ENCODE results near the gene PSMA7.

The PSMA7 gene

DNA sequence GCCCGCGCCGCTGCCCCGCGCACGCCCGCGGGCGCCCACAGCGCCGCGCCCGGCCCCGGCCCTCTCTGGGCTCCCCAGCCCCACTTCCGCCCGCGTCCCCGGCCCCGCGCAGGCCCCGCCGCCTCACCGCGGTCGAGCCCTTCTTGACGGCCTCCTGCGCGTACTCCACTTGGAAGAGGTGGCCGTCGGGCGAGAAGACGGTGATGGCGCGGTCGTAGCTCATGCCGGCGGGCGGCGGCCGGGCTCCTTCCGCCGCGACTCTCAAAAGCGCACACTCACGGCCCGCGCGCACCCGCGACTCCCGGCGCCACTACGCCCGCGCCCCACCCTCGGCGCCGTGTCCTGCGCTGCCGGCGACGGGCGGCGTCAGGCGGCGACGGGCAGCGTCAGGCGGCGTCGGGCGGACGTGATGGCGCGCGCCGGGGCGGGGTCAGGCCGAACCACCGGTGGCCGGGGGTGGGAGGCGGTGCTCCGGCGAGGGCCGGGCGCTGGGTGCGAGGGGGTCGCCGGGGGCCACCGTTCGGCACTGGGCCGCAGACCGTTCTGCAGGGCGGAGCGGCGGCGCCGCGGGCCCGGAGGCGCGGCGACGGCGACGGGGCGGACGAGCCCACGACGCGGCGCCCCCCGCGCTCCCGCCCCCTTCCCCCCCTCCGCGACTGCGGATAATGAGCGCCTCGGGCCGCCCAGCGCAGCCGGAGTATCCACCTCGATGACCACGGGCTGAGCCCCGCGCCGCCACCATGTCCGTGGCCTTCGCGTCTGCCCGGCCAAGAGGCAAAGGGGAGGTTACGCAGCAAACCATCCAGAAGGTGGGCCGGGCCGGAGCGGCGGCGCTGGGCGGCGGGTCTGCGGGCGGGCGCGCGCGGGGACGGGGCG lies at the start of gene PSMA7, which contains the start of gene SS18L1:
PSMA7 (minus strand) TSS at position 314 of the 876 bp plus-strand sequence; CDS start at position 223, 91 bp downstream.
SS18L1 (plus strand) TSS at position 689 of the 876 bp plus-strand sequence; CDS start at position 741, 52 bp downstream.
- intact Hi-C loops (cut with DNase I), result loop anchor here (2.0 to 10.0 kb wide), 3 partner anchors 21 to 91 kb away; partner anchors contain the start of genes LSM14B, OSBPL2 and TAF4

GRCh38 chr20:62192635-62193034 lies 49.4 kb upstream of the PSMA7 start:
- intact Hi-C loops (cut with DNase I), result no loop called here

More for the DNA sequence above, at the start of gene PSMA7, which contains the start of gene SS18L1:
- DNase-seq, result peak; percentile 52 to 94 (median 90)

DNA sequence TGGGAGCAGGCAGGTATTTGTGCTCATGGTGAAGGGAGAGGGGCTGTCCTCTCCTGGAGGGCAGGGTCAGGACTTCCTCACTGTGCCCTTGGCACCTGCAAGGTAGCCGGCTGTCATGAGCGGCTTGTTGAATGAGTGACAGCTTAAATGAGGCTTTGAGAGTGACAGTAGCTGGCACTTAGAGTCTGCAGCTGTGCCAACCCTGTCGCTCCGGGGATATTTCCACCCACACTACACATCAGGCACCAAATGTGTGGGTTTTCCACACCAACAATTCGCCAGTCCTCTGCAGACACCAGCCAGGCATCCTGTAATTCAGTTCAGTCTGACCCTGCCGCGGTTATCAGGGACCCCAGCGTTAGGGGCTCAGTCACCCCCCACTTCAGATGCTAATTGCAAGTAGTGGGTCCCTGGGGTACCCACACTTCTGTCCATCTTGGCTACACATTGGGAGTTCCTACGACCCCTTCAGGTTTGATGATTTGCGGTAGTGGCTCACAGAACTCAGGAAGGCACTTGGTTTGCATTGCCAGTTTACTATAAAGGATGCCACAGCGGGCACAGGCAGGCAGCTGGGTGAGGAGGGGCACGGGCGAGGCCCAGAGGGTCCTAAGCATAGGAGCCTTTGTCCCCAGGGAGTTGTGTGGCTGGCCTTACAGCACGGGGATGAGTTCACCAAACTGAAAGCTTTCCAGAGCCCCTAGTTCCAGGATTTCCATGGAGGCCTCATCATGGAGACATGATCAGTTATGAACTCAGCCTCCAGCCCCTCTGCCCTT lies 48.8 kb upstream of the PSMA7 start:
- intact Hi-C loops (cut with DNase I), result no loop called here
- peak in 2 of 42 donors; percentile 8 to 32 for DNase-seq

More at GRCh38 chr20:62192635-62193034, 49.4 kb upstream of the PSMA7 start:
- peak in 1 of 42 donors; percentile 21 for DNase-seq

- no peak for DNase-seq
- intact Hi-C loops (cut with DNase I), result no loop called here
These were observed 47.6 kb upstream of the PSMA7 start for GRCh38 chr20:62190639-62191411.

GRCh38 chr20:62186887-62187866 lies 44.0 kb upstream of the PSMA7 start:
- intact Hi-C loops (cut with DNase I), result loop anchor here (10.0 kb wide), 1 partner anchor 198 kb away; the partner anchor contains the start of gene RPS21
- no peak for DNase-seq

- no peak for DNase-seq
- intact Hi-C loops (cut with DNase I), result loop anchor here (10.0 kb wide), 1 partner anchor 199 kb away; the partner anchor contains the start of gene RPS21
These were observed 42.9 kb upstream of the PSMA7 start for GRCh38 chr20:62186096-62186426.

GRCh38 chr20:62183426-62184142 lies 40.4 kb upstream of the PSMA7 start:
- intact Hi-C loops (cut with DNase I), result loop anchor here (10.0 kb wide), 1 partner anchor 201 kb away; the partner anchor contains the start of gene RPS21
- DNase-seq, result no peak

DNA sequence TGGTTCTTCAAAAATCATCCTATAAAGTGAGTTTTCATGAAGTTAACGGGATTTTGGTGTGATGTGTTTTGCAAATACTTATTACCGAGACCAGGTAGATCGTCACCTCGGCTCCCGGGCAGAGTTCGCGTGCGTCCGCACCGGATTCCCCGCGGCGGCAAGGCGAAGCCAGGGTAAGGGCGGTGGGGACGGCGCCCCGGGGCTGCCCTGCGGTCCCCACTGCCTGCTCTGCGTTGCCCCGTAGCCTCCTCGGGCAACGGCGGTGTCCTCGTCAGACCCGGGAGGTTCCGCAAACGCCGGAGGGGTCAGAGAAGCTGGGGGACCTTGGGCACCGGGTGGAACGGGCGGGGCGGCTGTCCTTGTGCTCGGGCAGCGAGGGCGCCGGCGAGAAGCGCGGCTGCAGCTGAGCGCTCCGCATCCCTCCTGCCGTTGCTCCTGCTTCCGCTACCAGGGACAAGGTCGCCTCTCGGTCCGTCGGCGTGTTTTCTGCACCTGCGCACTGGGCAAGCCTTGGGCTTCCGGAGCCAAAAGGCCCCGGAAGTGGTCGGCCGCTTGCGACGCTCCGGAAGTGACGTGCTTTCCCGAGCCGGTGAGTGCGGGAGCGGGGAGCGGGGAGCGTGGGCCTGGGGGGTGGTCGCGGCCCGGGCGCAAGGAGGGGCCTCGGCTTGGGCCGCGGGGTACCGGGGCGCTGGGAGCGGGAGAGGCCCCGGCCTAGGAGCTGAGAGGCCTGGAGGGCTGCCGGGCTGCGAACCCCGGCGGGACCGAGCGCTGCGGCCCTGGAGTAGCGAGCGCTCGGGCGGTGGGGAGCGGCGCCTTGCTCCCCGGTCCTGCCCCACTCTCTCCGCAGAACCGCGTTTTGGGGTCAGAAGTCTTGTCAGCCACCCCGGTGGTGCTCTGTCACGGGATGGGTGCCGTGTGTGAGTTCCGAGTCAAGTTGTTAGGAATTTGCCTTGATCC lies 39.6 kb upstream of the PSMA7 start, which contains the start of gene MTG2:
MTG2 (plus strand) TSS at position 560 of the 957 bp plus-strand sequence. CDS start 10,393 bp downstream, outside the sequence.
- intact Hi-C loops (cut with DNase I), result loop anchor here (10.0 kb wide), 1 partner anchor 202 kb away; the partner anchor contains the start of gene RPS21
- DNase-seq, result peak; percentile 85 to 98 (median 94)

GRCh38 chr20:62181808-62182207 lies 38.6 kb upstream of the PSMA7 start:
- no peak for DNase-seq
- intact Hi-C loops (cut with DNase I), result loop anchor here (10.0 kb wide), 1 partner anchor 203 kb away; the partner anchor contains the start of gene RPS21

- DNase-seq, result no peak
- intact Hi-C loops (cut with DNase I), result no loop called here
These were observed 35.9 kb upstream of the PSMA7 start for GRCh38 chr20:62179162-62179504.

DNA sequence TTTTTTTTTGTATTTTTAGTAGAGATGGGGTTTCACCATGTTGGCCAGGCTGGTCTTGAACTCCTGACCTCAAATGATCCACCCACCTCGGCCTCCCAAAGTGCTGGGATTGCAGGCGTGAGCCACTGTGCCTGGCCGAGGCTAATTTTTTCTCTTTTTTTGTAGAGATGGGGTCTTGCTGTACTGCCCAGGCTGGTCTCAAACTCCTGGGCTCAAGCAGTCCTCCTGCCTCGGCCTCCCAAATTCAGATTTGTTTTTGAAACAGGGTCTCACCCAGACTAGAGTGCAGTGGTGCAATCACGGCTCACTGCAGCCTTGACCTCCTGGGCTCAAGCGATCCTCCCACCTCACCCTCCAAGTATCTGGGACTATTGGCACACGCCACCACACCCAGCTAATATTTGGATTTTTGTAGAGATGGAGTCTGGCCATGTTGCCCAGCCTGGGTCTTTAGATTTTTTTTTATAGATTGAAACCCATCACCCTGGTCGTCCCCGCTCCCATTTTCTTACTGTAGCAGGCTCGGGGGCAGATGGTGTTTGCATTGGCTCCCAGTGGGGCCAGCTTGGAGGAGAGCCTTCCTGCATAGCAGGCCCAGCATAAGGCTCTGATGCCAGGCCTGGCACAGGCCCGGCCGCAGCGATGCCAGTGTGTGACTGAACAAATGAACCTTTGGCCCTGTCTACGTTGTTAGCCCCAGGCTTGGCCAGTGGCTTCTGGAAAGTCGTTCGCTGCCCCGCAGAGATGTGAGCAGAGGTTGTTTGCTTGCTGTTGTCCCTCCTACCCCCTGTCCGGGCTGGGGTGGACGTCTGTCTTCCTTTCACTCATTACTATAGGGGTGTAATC lies 35.3 kb upstream of the PSMA7 start:
- DNase-seq, result no peak
- intact Hi-C loops (cut with DNase I), result no loop called here

DNA sequence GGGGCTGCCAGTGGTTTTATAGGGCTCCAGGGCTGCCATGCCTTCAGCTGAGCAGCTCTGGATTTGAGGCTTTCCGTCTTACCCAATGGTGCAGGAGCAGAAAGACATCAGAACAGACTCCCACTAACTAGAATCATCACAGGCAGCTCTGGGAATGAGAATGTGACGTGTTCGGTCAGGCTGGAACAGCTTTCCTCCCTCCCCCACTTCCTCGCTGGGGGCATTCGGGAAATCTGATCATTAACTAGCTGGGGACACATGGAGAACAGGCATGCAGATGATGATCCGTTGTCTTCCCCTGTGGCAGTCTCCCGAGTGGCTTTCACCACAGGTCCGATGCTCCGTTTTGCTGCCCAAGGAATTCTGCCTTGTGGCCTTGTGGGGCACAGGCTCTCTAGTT lies 34.1 kb upstream of the PSMA7 start:
- DNase-seq, result no peak
- intact Hi-C loops (cut with DNase I), result no loop called here

- DNase-seq, result no peak
These were observed 33.7 kb upstream of the PSMA7 start for GRCh38 chr20:62176866-62177265.

GRCh38 chr20:62175711-62176110 lies 32.5 kb upstream of the PSMA7 start:
- intact Hi-C loops (cut with DNase I), result no loop called here
- no peak for DNase-seq

More at GRCh38 chr20:62176866-62177265, 33.7 kb upstream of the PSMA7 start:
- intact Hi-C loops (cut with DNase I), result no loop called here
